Fibroblast of the conjunctiva (primary cell): Measurements from ENCODE around the gene RPH3AL.
"Not testable (repeated sequence)": the region's sequence is repeated elsewhere in the genome, so short reads cannot be mapped to it uniquely, and the experiment has no call there.

Experiments
- DNase-seq: peaks from one replicate; pipeline ENCODE4 v3.0.0-alpha.2; 2010; ENCODE audit warnings: low read depth

RPH3AL gene

GRCh38 chr17:320139-320538 lies 32.5 kb downstream of the RPH3AL start:
- no peak for DNase-seq

GRCh38 chr17:319266-319665 lies 33.3 kb downstream of the RPH3AL start:
- no peak for DNase-seq

GRCh38 chr17:317070-317469 lies 35.5 kb downstream of the RPH3AL start:
- DNase-seq: not testable (repeated sequence)

GRCh38 chr17:315399-315798 lies 37.2 kb downstream of the RPH3AL start:
- DNase-seq: not testable (repeated sequence)

GRCh38 chr17:314614-314944 lies 38.0 kb downstream of the RPH3AL start:
- DNase-seq: not testable (repeated sequence)

GRCh38 chr17:313911-314613 lies 38.5 kb downstream of the RPH3AL start:
- no peak for DNase-seq

GRCh38 chr17:313231-313630 lies 39.4 kb downstream of the RPH3AL start:
- no peak for DNase-seq

- DNase-seq: no peak
Observed at GRCh38 chr17:312476-313148, 40.0 kb downstream of the RPH3AL start.

- no peak for DNase-seq
Observed at GRCh38 chr17:311119-311782, 41.4 kb downstream of the RPH3AL start.

- DNase-seq: no peak
Observed at GRCh38 chr17:310111-311010, 42.2 kb downstream of the RPH3AL start.

GRCh38 chr17:309361-309888 lies 43.2 kb downstream of the RPH3AL start:
- DNase-seq: no peak

GRCh38 chr17:307741-308507 lies 44.7 kb downstream of the RPH3AL start:
- DNase-seq: no peak

GRCh38 chr17:307295-307691 lies 45.3 kb downstream of the RPH3AL start:
- DNase-seq: no peak

GRCh38 chr17:306536-307294 lies 45.9 kb downstream of the RPH3AL start:
- DNase-seq: no peak

- DNase-seq: no peak
Observed at GRCh38 chr17:306116-306515, 46.5 kb downstream of the RPH3AL start.

- DNase-seq: no peak
Observed at GRCh38 chr17:305090-305976, 47.3 kb downstream of the RPH3AL start.

- DNase-seq: no peak
Observed at GRCh38 chr17:304461-304860, 48.1 kb downstream of the RPH3AL start.

GRCh38 chr17:303168-303567 lies 49.4 kb downstream of the RPH3AL start:
- DNase-seq: no peak

- DNase-seq: no peak
Observed at GRCh38 chr17:302300-302698, 50.3 kb downstream of the RPH3AL start.
